ENCODE data around the gene SP3. TPM values are rescaled to one million over a fixed set of nuclear protein-coding genes. Genes with fewer than 3 reads are reported as not detected.

Gene SP3
- total RNA-seq, 4 donors from 2014 or later: 78.7 to 102 (median 92.2) TPM

DNA sequence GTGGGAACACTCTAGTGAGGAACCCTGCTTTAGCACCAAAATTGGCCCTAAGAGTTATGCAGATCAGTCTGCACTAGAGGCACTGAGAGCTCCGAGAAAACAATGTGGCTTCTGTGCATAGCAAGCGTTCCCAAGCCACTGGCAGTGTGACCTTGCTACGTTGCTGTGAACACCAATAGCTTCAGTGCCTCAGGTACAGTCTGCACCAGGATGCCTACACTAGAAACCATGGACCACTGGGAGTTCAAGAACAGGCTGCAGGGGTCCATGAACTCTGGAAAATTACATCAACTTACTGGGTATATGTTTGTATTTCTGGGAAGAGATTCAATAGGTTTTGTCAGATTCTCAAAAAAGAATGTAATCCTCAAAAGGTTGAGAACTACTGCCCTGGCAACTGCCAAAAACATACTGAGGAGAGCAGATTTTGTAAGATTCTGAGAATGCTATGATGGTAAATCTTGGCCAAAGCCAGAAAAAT, 18.3 kb upstream of the SP3 start:
- no peaks in the 10 kb centered on the region for H3K9me3 ChIP-seq
- H3K4me1 ChIP-seq: peaks cover 15 to 51% (median 42%) of the 10 kb centered on the region in 4 donors
- WGBS: 20% methylated on average over 1 of the region's 3 CpGs
- H3K27me3 ChIP-seq: no peaks in the 10 kb centered on the region
- no peaks in the 10 kb centered on the region for H3K36me3 ChIP-seq
- H3K4me3 ChIP-seq: no peak overlapping the region
- no peak overlapping the region for H3K27ac ChIP-seq (replicated peaks in 1 of 4)
- intact Hi-C loops (cut with DNase I): no loop called here
- no peak for DNase-seq (ENCODE audit: extremely low spot score)
- TF ChIP-seq EP300 (IDR thresholded peaks at IDR 0.05) (no peak), POLR2AphosphoS5 (IDR thresholded peaks at IDR 0.05) (no peak)

DNA sequence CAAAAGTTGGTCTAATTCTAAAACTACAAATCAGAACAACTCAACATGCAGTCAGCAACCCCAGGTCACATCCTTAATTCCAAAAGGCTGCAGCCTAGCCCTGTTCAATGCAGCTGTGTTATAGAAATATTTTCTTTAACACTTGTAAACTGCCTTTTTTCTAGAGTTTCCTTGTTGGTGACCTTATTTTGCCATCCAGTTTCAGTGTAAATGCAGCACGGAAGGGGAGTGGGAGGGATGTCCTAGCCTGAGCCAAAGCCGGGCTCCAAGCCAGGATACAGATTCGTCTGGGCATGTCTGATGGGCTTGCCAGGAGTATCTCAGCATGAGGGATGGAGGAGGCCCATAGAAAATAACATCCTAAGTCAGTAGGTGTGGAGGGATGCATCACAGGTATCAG, 17.7 kb upstream of the SP3 start:
- intact Hi-C loops (cut with DNase I): no loop called here
- peaks cover 15 to 51% (median 42%) of the 10 kb centered on the region in 4 donors for H3K4me1 ChIP-seq
- H3K27me3 ChIP-seq: no peaks in the 10 kb centered on the region
- no peak for DNase-seq (ENCODE audit: extremely low spot score)
- H3K27ac ChIP-seq (replicated peaks in 1 of 4): no peak overlapping the region
- TF ChIP-seq CTCF (IDR thresholded peaks at IDR 0.05): no peak
- no peak for TF ChIP-seq POLR2A (IDR thresholded peaks at IDR 0.05; ENCODE audit: low read depth)
- no peak for TF ChIP-seq POLR2AphosphoS5 (IDR thresholded peaks at IDR 0.05)
- TF ChIP-seq EP300 (IDR thresholded peaks at IDR 0.05): no peak
- no peaks in the 10 kb centered on the region for H3K9me3 ChIP-seq
- WGBS: 10% methylated on average over 3 of the region's 3 CpGs
- no peak overlapping the region for H3K4me3 ChIP-seq
- H3K36me3 ChIP-seq: no peaks in the 10 kb centered on the region

- Histone ChIP-seq H3K4me1 (peaks cover 15 to 47% (median 41%) of the 10 kb centered on the region in 4 donors), H3K27ac (replicated peaks in 1 of 4) (no peak overlapping the region), H3K27me3 (no peaks in the 10 kb centered on the region), H3K36me3 (no peaks in the 10 kb centered on the region), H3K9me3 (no peaks in the 10 kb centered on the region), H3K4me3 (no peak overlapping the region)
- WGBS: 93% methylated on average over 2 of the region's 2 CpGs
- intact Hi-C loops (cut with DNase I): no loop called here
- TF ChIP-seq EP300 (IDR thresholded peaks at IDR 0.05) (no peak), POLR2AphosphoS5 (IDR thresholded peaks at IDR 0.05) (no peak), POLR2A (IDR thresholded peaks at IDR 0.05; ENCODE audit: low read depth) (no peak), CTCF (IDR thresholded peaks at IDR 0.05) (no peak)
- DNase-seq (ENCODE audit: extremely low spot score): no peak
Measured at GRCh38 chr2:173982182-173982714, 17.1 kb upstream of the SP3 start.

DNA sequence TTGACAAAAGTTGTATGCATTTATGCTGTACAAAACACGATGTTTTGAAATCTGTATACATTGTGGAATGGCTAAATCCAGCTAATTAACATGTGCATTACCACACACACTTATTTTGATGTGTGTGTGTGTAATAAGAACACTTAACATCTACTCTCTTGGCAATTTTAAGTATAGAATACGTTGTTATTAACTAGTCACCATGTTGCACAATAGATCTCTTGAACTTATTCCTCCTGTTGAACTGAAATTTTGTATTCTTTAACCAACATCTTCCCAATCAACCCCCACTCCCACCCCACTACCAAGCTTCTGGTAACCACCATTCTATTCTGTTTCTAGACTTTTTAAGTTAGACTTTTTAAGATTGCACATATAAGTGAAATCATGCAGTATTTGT, 16.3 kb upstream of the SP3 start:
- DNase-seq (ENCODE audit: extremely low spot score): no peak
- Histone ChIP-seq H3K4me1 (peaks cover 14 to 44% (median 36%) of the 10 kb centered on the region in 4 donors), H3K27me3 (no peaks in the 10 kb centered on the region), H3K27ac (replicated peaks in 1 of 4) (no peak overlapping the region), H3K9me3 (no peaks in the 10 kb centered on the region), H3K36me3 (no peaks in the 10 kb centered on the region), H3K4me3 (no peak overlapping the region)
- TF ChIP-seq POLR2A (IDR thresholded peaks at IDR 0.05; ENCODE audit: low read depth) (no peak), EP300 (IDR thresholded peaks at IDR 0.05) (no peak), CTCF (IDR thresholded peaks at IDR 0.05) (no peak), POLR2AphosphoS5 (IDR thresholded peaks at IDR 0.05) (no peak)
- 97% methylated on average over 2 of the region's 2 CpGs for WGBS
- intact Hi-C loops (cut with DNase I): no loop called here

DNA sequence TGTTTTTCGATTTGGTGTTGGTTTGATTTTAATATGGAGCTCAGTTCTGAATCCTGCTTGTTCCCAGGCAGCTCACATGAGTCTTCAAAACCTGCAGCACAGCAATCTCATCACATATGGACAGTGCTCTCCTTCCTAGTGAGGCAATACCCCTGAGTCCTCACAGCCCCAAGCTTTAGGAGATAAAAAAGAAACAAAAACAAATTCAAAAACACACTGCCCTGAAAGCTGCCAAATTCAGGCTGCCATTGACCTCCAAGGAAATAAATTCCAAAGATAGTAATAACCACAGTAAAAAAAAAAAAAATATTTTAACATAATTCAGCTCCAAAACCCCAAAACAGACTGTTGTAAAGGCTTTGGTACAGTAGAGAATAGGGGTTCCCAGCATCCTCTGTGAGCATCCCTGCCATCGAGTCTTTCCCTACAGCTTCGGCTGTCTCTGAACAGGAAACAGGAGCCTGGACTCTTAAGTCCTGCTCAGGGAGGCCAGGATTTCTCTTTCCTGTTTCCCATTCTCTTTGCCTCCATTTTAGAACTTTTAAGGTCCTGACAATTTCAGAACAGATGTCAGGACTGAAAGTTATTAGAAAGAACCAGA, 14.7 kb upstream of the SP3 start:
- no peak overlapping the region for H3K27ac ChIP-seq (replicated peaks in 1 of 4)
- TF ChIP-seq CTCF (IDR thresholded peaks at IDR 0.05) (no peak), POLR2AphosphoS5 (IDR thresholded peaks at IDR 0.05) (no peak), POLR2A (IDR thresholded peaks at IDR 0.05; ENCODE audit: low read depth) (no peak), EP300 (IDR thresholded peaks at IDR 0.05) (no peak)
- WGBS: 73% methylated on average over 3 of the region's 3 CpGs
- no peaks in the 10 kb centered on the region for H3K36me3 ChIP-seq
- no peaks in the 10 kb centered on the region for H3K9me3 ChIP-seq
- H3K4me1 ChIP-seq: peaks cover 11 to 27% (median 20%) of the 10 kb centered on the region in 4 donors
- no peak overlapping the region for H3K4me3 ChIP-seq
- DNase-seq (ENCODE audit: extremely low spot score): no peak
- H3K27me3 ChIP-seq: no peaks in the 10 kb centered on the region
- intact Hi-C loops (cut with DNase I): no loop called here

Data from esophagus muscularis mucosa (tissue), 4 donors.